ENCODE measurements around the gene ZAP70.
A peak's percentile ranks its signal among the peaks of the same experiment; 100 is the strongest.
"Not testable (repeated sequence)": the region's sequence is repeated elsewhere in the genome, so short reads cannot be mapped to it uniquely, and the experiment has no call there.

The ZAP70 gene

GRCh38 chr2:97713296-97714083, at the start of gene ZAP70:
Gene ZAP70, plus strand, starts transcription at chr2:97713576. Its CDS starts 10,461 bp downstream, at chr2:97724037.
- FAIRE-seq (peak; percentile 38), DNase-seq (ENCODE audit: insufficient read length, low spot score) (no peak)

- DNase-seq (ENCODE audit: insufficient read length, low spot score) = no peak
- no peak for FAIRE-seq
These were observed 49.8 kb upstream of the ZAP70 start for GRCh38 chr2:97663626-97663961.

DNA sequence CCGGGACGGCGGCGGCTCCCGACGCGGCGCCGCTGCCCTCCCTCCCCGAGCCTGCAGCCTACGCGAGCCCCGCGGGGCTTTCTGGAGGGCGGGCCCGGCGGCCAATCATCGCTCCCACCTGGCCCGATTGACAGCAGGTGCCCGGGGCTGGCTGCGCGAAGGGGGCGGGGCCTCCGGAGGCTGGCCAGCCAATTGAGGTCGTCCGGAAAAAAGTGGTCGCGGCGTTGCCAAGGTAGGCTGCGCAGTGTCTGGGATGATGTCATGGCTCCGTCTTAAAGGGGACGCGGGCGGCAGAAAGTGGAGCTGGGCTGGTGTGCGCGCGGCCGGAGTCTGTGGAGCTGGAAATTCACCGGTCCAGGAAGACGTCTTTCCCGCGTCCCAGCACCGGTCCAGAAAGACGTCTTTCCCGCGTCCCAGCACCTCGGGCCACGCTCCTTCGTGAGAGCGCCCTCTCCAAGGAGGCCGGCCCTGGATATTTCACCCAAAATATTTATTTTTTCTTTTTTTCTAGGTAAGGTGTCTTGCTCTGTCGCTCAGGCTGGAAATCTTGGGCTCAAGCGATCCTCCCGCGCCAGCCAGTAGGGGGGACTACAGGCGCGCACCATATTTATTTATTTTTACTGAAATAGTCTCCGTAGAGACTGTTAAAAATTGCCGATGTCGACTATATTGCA, 49.3 kb upstream of the ZAP70 start, which contains the start of gene ACTR1B:
TSS of gene ACTR1B (minus strand) at position 83 of the 674 bp plus-strand sequence. CDS start 154 bp downstream, outside the sequence.
- peak; percentile 99 for DNase-seq (ENCODE audit: insufficient read length, low spot score)
- peak; percentile 99 for FAIRE-seq

- DNase-seq (ENCODE audit: insufficient read length, low spot score) (no peak), FAIRE-seq (no peak)
These were observed 48.8 kb upstream of the ZAP70 start for GRCh38 chr2:97664636-97664970.

GRCh38 chr2:97669448-97669847, 43.9 kb upstream of the ZAP70 start, which contains the start of gene C2orf92:
Gene C2orf92, plus strand, starts transcription at chr2:97669713. Its CDS starts 76 bp downstream, at chr2:97669789.
- DNase-seq (ENCODE audit: insufficient read length, low spot score) = no peak
- no peak for FAIRE-seq

DNA sequence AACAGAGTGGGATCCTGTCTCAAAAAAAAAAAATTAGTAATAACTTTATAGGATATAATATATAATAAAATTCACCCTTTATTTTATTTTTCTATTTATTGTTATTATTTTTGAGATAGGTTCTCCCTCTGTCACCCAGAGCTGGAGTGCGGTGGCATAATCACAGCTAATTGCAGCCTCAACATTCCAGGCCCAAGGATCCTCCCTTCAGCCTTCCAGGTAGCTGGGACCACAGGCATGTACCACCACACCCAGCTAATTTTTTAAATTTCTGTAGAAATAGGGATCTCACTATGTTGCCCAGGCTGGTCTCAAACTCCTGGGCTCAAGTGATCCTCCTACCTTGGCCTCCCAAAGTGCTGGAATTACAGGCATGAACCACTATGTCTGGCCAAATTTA, 42.9 kb upstream of the ZAP70 start:
- no peak for DNase-seq (ENCODE audit: insufficient read length, low spot score)
- no peak for FAIRE-seq

GRCh38 chr2:97671526-97671925, 41.9 kb upstream of the ZAP70 start:
- FAIRE-seq (no peak), DNase-seq (ENCODE audit: insufficient read length, low spot score) (no peak)

DNA sequence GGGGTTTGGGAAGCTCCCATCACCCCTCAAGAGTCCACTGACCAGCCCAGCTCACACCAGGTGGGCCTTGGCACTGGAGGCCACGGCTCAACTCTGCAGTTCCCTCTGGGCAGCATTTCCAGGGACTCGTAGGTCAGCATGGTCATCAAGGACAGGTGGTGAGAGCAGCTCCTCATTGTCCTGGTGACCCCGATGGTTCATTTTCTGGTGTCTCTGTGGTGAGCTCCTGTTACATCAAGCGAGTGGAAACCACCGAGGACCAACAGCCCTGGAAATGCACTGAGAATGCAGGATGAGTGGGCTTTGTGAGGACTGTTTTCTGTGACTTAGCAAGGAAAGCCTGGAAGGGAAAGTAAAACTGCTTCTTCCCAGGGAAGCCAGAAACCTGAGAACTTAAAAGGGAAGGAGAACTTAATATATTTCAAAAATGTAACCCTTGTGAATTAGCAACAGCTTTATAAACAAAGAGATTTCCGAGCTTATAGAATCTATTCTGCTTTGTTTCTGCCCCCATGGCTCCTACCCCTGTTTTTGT, 40.7 kb upstream of the ZAP70 start:
- FAIRE-seq = peak; percentile 16
- not testable (repeated sequence) for DNase-seq (ENCODE audit: insufficient read length, low spot score)

DNA sequence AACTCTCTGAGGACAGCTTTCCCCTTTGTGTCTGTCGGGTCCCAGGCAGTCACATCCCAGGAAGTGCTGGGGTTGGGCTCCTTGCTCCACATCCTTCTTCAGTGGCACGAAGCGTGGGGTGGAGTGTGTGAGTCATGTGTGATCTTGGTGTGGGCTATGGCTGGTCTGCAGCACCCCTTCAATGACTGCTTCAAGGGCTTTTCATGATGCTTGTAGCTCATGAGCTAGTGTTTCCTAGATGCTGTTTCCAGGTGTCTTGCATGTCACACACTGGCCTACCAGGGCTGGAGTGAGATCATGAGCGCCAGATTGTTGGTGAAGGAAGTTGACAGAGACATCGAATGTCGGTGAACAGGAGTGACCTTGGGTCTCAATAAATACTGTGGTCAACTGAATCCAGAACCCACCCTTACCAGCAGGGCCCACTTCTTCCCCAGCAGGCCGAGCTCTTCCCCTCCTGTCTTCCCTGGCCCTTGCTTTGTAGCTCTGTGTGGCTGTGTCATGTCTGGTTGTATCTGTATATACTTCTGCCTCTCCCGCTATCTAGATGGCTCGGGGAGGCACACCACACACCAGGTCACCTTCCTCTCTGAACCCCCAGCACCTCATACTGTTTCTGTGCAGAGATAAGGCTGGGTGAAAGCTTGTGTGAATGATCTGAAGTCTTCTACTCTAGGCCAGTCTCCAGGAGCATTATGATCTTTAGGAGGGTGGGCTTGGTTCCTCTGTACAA, 40.0 kb upstream of the ZAP70 start:
- FAIRE-seq = no peak
- DNase-seq (ENCODE audit: insufficient read length, low spot score) = no peak

- DNase-seq (ENCODE audit: insufficient read length, low spot score) (no peak), FAIRE-seq (no peak)
These were observed 39.5 kb upstream of the ZAP70 start for GRCh38 chr2:97673915-97674283.

DNA sequence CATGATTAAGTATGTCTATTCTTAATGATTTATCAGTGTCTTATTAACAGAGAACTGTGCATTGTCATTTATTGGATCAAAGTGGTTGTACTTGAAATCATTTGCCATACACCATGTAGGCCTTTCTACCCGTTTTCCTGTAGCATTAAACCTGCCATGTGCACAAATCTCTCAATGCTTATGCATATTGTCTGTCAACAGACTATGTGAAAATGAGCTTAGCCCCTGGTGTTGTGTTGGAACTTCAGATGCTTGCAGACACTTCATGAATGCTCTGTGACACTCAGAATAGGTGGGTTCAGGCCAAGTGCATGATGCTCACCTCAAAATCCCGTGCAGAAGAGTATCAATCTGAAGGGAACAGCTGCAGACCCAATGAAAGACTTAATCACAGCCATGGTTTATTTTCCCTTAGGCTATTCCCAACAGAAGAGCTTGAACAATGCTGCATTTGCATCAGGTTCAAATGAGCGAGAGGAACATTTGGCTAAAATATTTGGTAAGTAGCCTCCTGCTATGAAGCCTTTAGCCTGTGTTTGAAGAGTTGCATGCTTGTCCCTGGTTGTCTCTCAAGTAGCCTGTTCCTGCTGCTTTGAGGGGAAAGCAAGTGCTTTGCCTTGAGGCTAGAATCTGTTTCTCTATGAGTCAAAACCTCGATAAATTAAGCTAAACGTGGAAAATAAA, 37.8 kb upstream of the ZAP70 start:
- DNase-seq (ENCODE audit: insufficient read length, low spot score) (no peak), FAIRE-seq (no peak)

DNA sequence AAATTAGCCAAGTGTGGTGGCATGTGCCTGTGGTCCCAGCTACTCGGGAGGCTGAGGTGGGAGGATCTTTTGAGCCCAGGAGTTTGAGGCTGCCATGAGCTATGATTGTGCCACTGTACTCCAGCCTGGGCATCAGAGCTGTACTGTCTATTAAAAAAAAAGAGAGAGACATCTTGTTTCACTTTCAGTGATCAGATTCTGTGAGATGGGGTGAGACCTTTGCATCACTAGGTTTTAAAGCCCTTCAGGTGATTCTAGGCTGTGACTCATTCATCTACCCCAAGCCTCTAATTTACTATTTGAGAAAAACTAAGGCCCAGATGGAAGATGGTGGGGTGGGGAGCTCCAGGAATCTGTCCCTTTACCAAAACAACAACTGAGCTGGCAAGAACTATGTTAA, 36.8 kb upstream of the ZAP70 start:
- no peak for FAIRE-seq
- DNase-seq (ENCODE audit: insufficient read length, low spot score) = no peak

DNA sequence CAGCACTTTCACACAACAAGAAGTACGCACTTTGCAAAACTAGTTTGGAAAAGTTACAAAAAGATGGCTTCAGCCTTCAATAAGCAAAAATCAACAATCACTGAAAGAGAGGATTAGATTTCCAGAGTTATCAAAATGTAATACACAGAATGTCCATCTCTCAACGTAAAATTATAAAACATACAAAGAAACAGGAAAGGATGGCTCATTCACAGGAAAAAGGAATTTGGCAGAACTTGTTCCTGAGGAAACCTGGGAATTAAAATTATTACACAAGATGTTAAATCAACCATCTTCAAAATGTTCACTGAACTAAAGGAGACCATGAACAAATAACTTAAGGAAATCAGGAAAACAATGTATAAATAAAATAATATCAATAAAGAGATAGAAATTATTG, 35.9 kb upstream of the ZAP70 start:
- FAIRE-seq = no peak
- DNase-seq (ENCODE audit: insufficient read length, low spot score) = no peak

DNA sequence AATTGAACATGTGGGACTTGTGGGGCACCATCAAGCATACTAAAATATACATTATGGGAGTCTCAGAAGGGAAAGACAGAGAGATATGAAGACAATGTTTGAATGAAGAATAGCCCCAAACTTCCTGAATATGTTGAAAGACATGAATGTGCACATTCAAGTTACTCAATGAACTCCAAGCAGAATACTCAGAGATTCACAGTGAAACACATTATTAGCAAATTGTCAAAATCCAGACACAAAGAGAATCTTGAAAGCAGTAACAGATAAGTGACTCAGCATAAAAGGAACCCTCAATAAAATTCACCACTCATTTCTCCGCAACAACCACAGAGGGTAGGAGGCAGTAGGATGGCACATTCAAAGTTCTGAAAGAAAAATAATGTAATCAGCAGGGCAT, 35.1 kb upstream of the ZAP70 start:
- FAIRE-seq (no peak), DNase-seq (ENCODE audit: insufficient read length, low spot score) (no peak)

DNA sequence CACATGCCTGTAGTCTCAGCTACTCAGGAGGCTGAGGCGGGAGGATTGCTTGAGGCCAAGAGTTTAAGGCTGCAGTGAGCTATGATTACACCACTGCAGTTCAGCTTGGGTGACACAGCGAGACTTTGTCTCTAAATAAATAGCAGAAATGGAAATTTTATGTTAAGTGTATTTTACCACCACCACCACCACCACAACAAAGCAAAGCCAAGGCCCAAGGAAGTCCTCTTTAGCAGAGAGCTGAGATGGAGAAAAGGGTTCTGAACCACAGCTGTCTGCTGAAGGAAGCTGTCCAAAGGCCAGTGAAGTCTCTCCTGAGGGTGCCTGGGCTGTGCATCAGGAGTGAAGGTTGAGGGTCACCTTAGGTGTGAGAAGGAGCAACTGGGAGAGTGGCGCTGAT, 26.1 kb upstream of the ZAP70 start:
- FAIRE-seq = peak; percentile 65
- not testable (repeated sequence) for DNase-seq (ENCODE audit: insufficient read length, low spot score)

DNA sequence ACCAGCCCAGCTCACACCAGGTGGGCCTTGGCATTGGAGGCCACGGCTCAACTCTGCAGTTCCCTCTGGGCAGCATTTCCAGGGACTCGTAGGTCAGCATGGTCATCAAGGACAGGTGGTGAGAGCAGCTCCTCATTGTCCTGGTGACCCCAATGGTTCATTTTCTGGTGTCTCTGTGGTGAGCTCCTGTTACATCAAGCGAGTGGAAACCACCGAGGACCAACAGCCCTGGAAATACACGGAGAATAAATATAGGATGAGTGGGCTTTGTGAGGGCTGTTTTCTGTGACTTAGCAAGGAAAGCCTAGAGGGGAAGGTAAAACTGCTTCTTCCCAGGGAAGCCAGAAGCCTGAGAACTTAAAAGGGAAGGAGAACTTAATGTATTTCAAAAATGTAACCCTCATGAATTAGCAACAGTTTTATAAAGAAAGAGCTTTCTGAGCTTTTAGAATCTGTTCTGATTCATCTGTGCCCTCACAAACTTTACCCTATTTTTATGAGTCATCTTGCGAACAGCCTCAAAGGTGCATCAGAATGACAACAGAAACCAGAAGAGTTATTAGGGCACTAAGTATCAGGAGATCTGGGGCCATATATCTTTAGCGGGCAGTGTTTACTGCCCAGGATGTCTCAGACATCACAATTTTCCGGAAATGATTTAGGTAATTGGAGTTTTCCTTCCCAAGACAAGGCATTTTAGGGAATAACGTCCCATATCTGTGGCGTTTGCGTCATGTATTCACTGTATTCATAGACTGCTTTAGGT, 25.1 kb upstream of the ZAP70 start:
- peak; percentile 76 for FAIRE-seq
- no peak for DNase-seq (ENCODE audit: insufficient read length, low spot score)

DNA sequence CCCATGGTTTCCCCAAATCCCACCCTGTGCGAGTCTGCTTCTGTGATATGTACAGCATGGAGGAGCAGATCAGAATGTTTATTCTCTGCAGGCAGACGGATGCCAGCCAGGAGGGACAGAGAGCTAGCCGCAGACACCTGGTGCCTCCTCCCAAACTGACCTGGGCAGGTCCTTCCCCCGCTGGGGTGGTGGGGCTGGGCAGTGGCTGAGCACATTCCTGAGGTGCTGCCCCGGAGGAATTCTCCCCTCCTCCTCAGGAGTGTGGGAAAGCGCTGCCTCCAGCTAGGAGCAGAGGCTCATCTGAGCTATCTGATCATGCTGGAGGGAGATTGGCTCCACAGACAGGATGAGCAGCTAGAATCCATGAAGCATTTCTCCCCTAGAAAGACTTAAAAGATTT, 22.2 kb upstream of the ZAP70 start:
- peak; percentile 13 for FAIRE-seq
- DNase-seq (ENCODE audit: insufficient read length, low spot score) = no peak

- no peak for FAIRE-seq
- no peak for DNase-seq (ENCODE audit: insufficient read length, low spot score)
These were observed 19.9 kb upstream of the ZAP70 start for GRCh38 chr2:97693476-97693875.

DNA sequence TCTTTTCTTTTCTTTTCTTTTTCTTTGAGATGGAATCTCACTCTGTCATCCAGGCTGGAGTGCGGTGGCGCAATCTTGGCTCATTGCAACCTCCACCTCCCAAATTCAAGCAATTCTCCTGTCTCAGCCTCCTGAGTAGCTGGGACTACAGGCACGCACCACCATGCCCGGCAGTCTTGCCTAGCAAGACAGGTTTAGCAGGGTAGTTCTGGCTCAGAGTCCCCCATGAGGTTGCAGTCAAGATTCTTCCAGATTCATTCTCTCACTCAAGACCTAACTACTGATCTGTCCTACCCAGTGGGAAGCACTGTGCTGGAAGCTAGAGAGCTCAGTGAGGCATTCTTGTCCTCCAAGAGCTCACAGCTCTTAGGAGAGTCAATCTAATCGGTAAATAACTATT, 17.6 kb upstream of the ZAP70 start:
- FAIRE-seq (no peak), DNase-seq (ENCODE audit: insufficient read length, low spot score) (no peak)

Data from HTR-8/SVneo (cell line).